Measurements from ENCODE around the gene EXOC3L1.

The EXOC3L1 gene

GRCh38 chr16:67158637-67159600 is 31.0 kb downstream of the EXOC3L1 start:
- peak overlapping the region; percentile 74 for H3K27ac ChIP-seq
- TF ChIP-seq, protein P1, sequence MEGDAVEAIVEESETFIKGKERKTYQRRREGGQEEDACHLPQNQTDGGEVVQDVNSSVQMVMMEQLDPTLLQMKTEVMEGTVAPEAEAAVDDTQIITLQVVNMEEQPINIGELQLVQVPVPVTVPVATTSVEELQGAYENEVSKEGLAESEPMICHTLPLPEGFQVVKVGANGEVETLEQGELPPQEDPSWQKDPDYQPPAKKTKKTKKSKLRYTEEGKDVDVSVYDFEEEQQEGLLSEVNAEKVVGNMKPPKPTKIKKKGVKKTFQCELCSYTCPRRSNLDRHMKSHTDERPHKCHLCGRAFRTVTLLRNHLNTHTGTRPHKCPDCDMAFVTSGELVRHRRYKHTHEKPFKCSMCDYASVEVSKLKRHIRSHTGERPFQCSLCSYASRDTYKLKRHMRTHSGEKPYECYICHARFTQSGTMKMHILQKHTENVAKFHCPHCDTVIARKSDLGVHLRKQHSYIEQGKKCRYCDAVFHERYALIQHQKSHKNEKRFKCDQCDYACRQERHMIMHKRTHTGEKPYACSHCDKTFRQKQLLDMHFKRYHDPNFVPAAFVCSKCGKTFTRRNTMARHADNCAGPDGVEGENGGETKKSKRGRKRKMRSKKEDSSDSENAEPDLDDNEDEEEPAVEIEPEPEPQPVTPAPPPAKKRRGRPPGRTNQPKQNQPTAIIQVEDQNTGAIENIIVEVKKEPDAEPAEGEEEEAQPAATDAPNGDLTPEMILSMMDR (conservative IDR thresholded peaks at IDR 0.05), result no peak

GRCh38 chr16:67157892-67158635 is 31.9 kb downstream of the EXOC3L1 start:
- no peak overlapping the region for H3K27ac ChIP-seq
- TF ChIP-seq, protein P1 (conservative IDR thresholded peaks at IDR 0.05), result no peak

- no peak overlapping the region for H3K27ac ChIP-seq
- TF ChIP-seq, protein P1 (conservative IDR thresholded peaks at IDR 0.05), result no peak
Measured at GRCh38 chr16:67157106-67157748, 32.7 kb downstream of the EXOC3L1 start.

DNA sequence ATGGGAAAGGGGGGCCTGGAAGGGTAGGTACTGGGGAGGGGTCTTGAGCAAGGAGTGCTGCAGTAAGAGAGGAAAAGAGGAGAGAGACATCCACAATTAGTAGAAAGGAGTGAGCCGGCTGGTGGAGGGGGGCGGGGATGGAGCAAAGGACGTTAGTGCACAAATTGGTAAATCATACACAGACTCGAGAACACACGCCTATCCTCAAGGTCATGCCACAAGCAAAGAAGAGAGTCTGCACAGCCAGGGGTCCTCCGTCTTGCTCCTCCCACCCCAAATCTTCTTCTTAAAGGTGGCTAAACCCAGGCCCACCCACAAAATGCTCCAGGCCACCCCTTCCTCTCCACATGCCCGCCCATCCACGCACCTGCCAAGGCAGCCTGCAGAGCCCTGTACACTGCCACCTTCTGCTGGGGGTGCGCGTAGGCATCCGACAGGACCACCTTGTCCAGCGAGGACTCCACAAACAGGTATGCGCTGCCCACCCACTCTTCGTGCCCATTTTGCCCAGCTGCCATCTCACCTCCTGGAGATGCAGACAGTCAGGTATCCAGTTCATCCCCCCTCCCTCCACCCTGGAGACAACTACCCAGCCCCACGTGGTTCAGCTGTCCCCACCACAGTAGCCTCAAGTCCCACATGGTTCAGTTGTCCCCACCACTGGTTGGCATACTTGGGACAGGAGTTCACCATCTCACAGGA is 33.6 kb downstream of the EXOC3L1 start:
- TF ChIP-seq, protein P1 (conservative IDR thresholded peaks at IDR 0.05), result no peak
- no peak overlapping the region for H3K27ac ChIP-seq

DNA sequence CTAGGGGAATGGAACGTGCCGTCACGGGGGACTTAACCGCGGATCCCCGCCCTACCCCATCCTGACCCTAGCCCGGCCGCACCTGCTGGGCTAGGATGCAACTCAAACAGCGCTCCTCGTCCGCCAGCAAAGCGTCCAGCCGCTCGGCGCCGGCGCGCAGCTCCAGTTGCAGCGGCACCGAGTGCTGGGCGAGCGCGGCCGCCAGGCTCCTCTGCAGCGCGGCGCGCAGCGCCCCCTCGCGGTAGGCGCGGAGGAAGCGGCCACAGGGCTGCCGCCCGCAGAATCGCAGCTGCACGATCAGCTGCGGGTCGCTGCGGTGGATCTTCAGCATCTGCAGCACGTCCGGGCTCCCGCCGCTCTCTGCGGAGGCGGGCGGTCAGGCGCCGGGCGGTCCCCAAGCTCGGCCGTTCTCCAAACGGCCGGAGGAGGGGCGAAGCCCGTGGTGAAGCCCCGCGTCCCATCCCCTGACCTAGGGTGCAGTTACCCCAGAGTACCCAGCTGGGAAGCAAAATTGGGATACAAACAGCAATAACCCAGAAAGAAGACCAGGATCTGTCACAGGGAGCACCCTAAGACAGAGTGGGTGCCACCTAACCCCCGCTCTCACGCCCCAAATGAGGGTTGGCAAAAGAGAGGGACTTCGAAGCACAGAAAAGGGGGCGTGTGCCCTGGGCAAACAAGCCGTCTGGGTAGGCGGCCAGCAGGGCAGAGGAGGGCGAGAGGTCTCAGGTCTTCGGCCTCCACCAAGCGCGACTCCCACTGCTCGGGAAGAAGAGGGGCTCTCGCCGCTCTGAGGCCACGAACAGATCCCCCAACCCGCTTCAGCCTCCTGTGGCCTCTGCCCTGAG is 34.4 kb downstream of the EXOC3L1 start:
- no peak overlapping the region for H3K27ac ChIP-seq

More for the DNA sequence above, 34.4 kb downstream of the EXOC3L1 start:
- TF ChIP-seq, protein P1 (conservative IDR thresholded peaks at IDR 0.05), result peak; percentile 94
